IPS DF 6.9 (cell line): ENCODE data around the gene NFU1.

Experiments
- DNase-seq: peaks from one replicate; pipeline ENCODE4 v3.0.0-alpha.2; 2013; ENCODE audit warnings: low read depth, low spot score
- H3K27ac ChIP-seq: one replicate; pipeline ENCODE4 v1.5.1; 2013; ENCODE audit warnings: low read length, control low read depth
- H3K27me3 ChIP-seq: 2 replicates; pipeline ENCODE4 v1.6.1; 2013; ENCODE audit warnings: mild to moderate bottlenecking, low read length; ENCODE audit not compliant: control insufficient read depth, insufficient read depth
- H3K36me3 ChIP-seq: 2 replicates; pipeline ENCODE4 v1.6.1; 2013; ENCODE audit warnings: low read length; ENCODE audit not compliant: control insufficient read depth, insufficient read depth
- H3K4me1 ChIP-seq: 2 replicates; pipeline ENCODE4 v1.6.1; 2013; ENCODE audit warnings: low read length; ENCODE audit not compliant: control insufficient read depth, insufficient read depth
- H3K4me3 ChIP-seq: 2 replicates; pipeline ENCODE4 v1.5.1; 2013; ENCODE audit warnings: mild to moderate bottlenecking, low read length
- H3K9me3 ChIP-seq: 2 replicates; pipeline ENCODE4 v1.6.1; 2013; ENCODE audit warnings: low read length, inconsistent platforms; ENCODE audit not compliant: control insufficient read depth, insufficient read depth
- WGBS: extraction: QIAGEN DNeasy Blood & Tissue Kit; methylation state at CpG from one replicate; pipeline ENCODE4 v1.1.7; 2013; ENCODE audit warnings: mixed read lengths, missing lambda C conversion rate; ENCODE audit not compliant: insufficient read length, insufficient coverage; 5-methylcytosine and 5-hydroxymethylcytosine counted together

NFU1 gene

GRCh38 chr2:69390001-69390400 lies 47.2 kb downstream of the NFU1 start:
- DNase-seq, result no peak
- no CpG with 5 or more reads among the region's 3 CpGs for WGBS
- H3K4me1 ChIP-seq, result no peaks in the 10 kb centered on the region
- no peak overlapping the region for H3K4me3 ChIP-seq
- H3K27ac ChIP-seq, result no peak overlapping the region
- H3K9me3 ChIP-seq, result no peaks in the 10 kb centered on the region
- H3K27me3 ChIP-seq, result no peaks in the 10 kb centered on the region
- H3K36me3 ChIP-seq, result no peaks in the 10 kb centered on the region

- no peaks in the 10 kb centered on the region for H3K9me3 ChIP-seq
- no peak overlapping the region for H3K27ac ChIP-seq
- no peaks in the 10 kb centered on the region for H3K4me1 ChIP-seq
- no peak for DNase-seq
- no peak overlapping the region for H3K4me3 ChIP-seq
- no peaks in the 10 kb centered on the region for H3K27me3 ChIP-seq
- no CpG with 5 or more reads among the region's 3 CpGs for WGBS
- no peaks in the 10 kb centered on the region for H3K36me3 ChIP-seq
Measured at GRCh38 chr2:69389271-69389670, 48.0 kb downstream of the NFU1 start.

GRCh38 chr2:69387770-69388481 lies 49.3 kb downstream of the NFU1 start:
- no peak for DNase-seq
- no peaks in the 10 kb centered on the region for H3K9me3 ChIP-seq
- peak overlapping the region; percentile 99; the same call in 1 of the 2 replicates for H3K4me3 ChIP-seq
- H3K36me3 ChIP-seq, result no peaks in the 10 kb centered on the region
- H3K27me3 ChIP-seq, result no peaks in the 10 kb centered on the region
- H3K4me1 ChIP-seq, result no peaks in the 10 kb centered on the region
- WGBS, result no CpG with 5 or more reads among the region's 14 CpGs
- no peak overlapping the region for H3K27ac ChIP-seq

- H3K27me3 ChIP-seq, result no peaks in the 10 kb centered on the region
- no CpG with 5 or more reads among the region's 97 CpGs for WGBS
- no peaks in the 10 kb centered on the region for H3K4me1 ChIP-seq
- no peaks in the 10 kb centered on the region for H3K36me3 ChIP-seq
- peak; percentile 43 for DNase-seq
- no peaks in the 10 kb centered on the region for H3K9me3 ChIP-seq
- peak within 1 kb of the TSS; percentile 99 for H3K4me3 ChIP-seq
- H3K27ac ChIP-seq, result no peak within 1 kb of the TSS
Measured at GRCh38 chr2:69386789-69387734, 50.2 kb downstream of the NFU1 start, which contains the start of gene GFPT1. Gene GFPT1, minus strand, starts transcription at chr2:69387227. Its CDS starts 156 bp downstream, at chr2:69387071.

GRCh38 chr2:69386360-69386759 lies 50.9 kb downstream of the NFU1 start:
- Histone ChIP-seq H3K9me3 (no peaks in the 10 kb centered on the region), H3K36me3 (no peaks in the 10 kb centered on the region), H3K4me3 (peak overlapping the region; percentile 99), H3K27me3 (no peaks in the 10 kb centered on the region), H3K4me1 (no peaks in the 10 kb centered on the region), H3K27ac (no peak overlapping the region)
- WGBS, result no CpG with 5 or more reads among the region's 6 CpGs
- DNase-seq, result no peak

GRCh38 chr2:69385443-69386151 lies 51.6 kb downstream of the NFU1 start:
- Histone ChIP-seq H3K36me3 (no peaks in the 10 kb centered on the region), H3K4me3 (no peak overlapping the region), H3K27ac (no peak overlapping the region), H3K4me1 (no peaks in the 10 kb centered on the region), H3K9me3 (no peaks in the 10 kb centered on the region; the same call in 1 of the 2 replicates), H3K27me3 (no peaks in the 10 kb centered on the region)
- no peak for DNase-seq
- WGBS, result no CpG with 5 or more reads among the region's 8 CpGs

GRCh38 chr2:69384618-69385081 lies 52.6 kb downstream of the NFU1 start:
- Histone ChIP-seq H3K36me3 (no peaks in the 10 kb centered on the region), H3K4me3 (no peak overlapping the region), H3K27me3 (no peaks in the 10 kb centered on the region), H3K9me3 (no peaks in the 10 kb centered on the region; the same call in 1 of the 2 replicates), H3K27ac (no peak overlapping the region), H3K4me1 (no peaks in the 10 kb centered on the region)
- DNase-seq, result no peak
- no CpG with 5 or more reads among the region's 5 CpGs for WGBS

GRCh38 chr2:69383176-69383812 lies 53.9 kb downstream of the NFU1 start:
- H3K36me3 ChIP-seq, result no peaks in the 10 kb centered on the region
- no CpG with 5 or more reads among the region's 7 CpGs for WGBS
- no peaks in the 10 kb centered on the region for H3K4me1 ChIP-seq
- no peak for DNase-seq
- H3K27me3 ChIP-seq, result no peaks in the 10 kb centered on the region
- no peaks in the 10 kb centered on the region; the same call in 1 of the 2 replicates for H3K9me3 ChIP-seq
- H3K27ac ChIP-seq, result no peak overlapping the region
- H3K4me3 ChIP-seq, result no peak overlapping the region

- Histone ChIP-seq H3K36me3 (no peaks in the 10 kb centered on the region), H3K27ac (no peak overlapping the region), H3K9me3 (no peaks in the 10 kb centered on the region; the same call in 1 of the 2 replicates), H3K27me3 (no peaks in the 10 kb centered on the region), H3K4me3 (no peak overlapping the region), H3K4me1 (no peaks in the 10 kb centered on the region)
- no CpG with 5 or more reads among the region's 2 CpGs for WGBS
- DNase-seq, result no peak
Measured at GRCh38 chr2:69382547-69382946, 54.7 kb downstream of the NFU1 start.
